HepG2 (cell line): ENCODE data around the gene MSANTD4. TPM values are rescaled to one million over a fixed set of nuclear protein-coding genes. Genes with fewer than 3 reads are reported as not detected.
A peak's percentile ranks its signal among the peaks of the same experiment; 100 is the strongest.

Source experiments
- ATAC-seq: fragments of 200-7000 bp; cut with Tn5 transposase; 3 replicates; pipeline ENCODE4 v1.9.1; 2020; ENCODE audit warnings: mild to moderate bottlenecking, moderate library complexity
- BruUV-seq: library from RNA; stranded (reverse); fragments of 400-500 nt; replicated peaks from 2 replicates; lab custom pipeline; 2021; lab: Mats Ljungman, UMichigan
- CTCF ChIA-PET: fragments of 300-600 bp; formaldehyde crosslinking; extraction: SDS; loops from one replicate; lab custom pipeline; 2021; ENCODE audit warnings: low total read pairs, inconsistent platforms, low intra/inter-chr PET ratio; lab: Yijun Ruan, JAX
- POLR2A ChIA-PET: fragments of 350-600 bp; sonication (Branson Sonifier 250); formaldehyde crosslinking; loops from one replicate; lab custom pipeline; 2020; ENCODE audit warnings: antibody characterized with exemption, inconsistent platforms; lab: Yijun Ruan, JAX
- DNase-seq: peaks from one replicate; pipeline ENCODE4 v3.0.0-alpha.2; 2015; ENCODE audit warnings: low spot score
- FAIRE-seq: peaks from 3 replicates; lab custom pipeline; 2011; peaks lifted over from hg19 to GRCh38; lab: Jason Lieb, UNC
- H2AFZ ChIP-seq: one replicate; pipeline ENCODE4 v1.6.1; 2011; ENCODE audit warnings: low read length, inconsistent platforms
- H3K27ac ChIP-seq: fragments of 300-600 bp; 3 replicates; pipeline ENCODE4 v1.8.0; 2011; ENCODE audit warnings: mixed run types, mild to moderate bottlenecking, mixed read lengths, low read length, inconsistent platforms; ENCODE audit not compliant: insufficient read depth; ENCODE audit errors: extremely low read length
- H3K27me3 ChIP-seq, 2 experiments: fragments of 200-600 bp in 1 of 2; 2 replicates in 1 of 2; 3 replicates in 1 of 2; pipeline versions ENCODE4 v1.6.0 to v1.8.0; 2011; ENCODE audit warnings: low read length in 2 of 2, mild to moderate bottlenecking in 2 of 2, moderate library complexity in 2 of 2, inconsistent platforms in 1 of 2; ENCODE audit not compliant: insufficient read depth in 2 of 2, control insufficient read depth in 1 of 2
- H3K36me3 ChIP-seq, 2 experiments: fragments of 200-600 bp in 1 of 2; replicated peaks in 1 of 2; 2 replicates in 1 of 2; 3 replicates in 1 of 2; pipeline versions ENCODE4 v1.5.1 to v1.8.0; 2011; ENCODE audit warnings: low read length in 2 of 2, inconsistent platforms in 1 of 2; ENCODE audit not compliant: insufficient read depth in 2 of 2, control insufficient read depth in 1 of 2
- H3K4me1 ChIP-seq: 2 replicates; pipeline ENCODE4 v1.5.1; 2012; ENCODE audit warnings: low read length, inconsistent platforms; ENCODE audit not compliant: insufficient read depth
- H3K4me2 ChIP-seq: 2 replicates; pipeline ENCODE4 v1.6.0; 2011; ENCODE audit warnings: low read depth, low read length, inconsistent platforms
- H3K4me3 ChIP-seq, 3 experiments: fragments of 200-600 bp in 1 of 3; sonication (generic), shearing (Covaris generic) in 1 of 3; replicated peaks in 1 of 3; 2 replicates each; pipeline ENCODE4 v1.5.1; 2011 to 2016; ENCODE audit warnings: low read length in 3 of 3, inconsistent platforms in 2 of 3, low read depth in 2 of 3, mild to moderate bottlenecking in 2 of 3, control low read depth in 1 of 3, mixed read lengths in 1 of 3; ENCODE audit not compliant: insufficient read depth in 1 of 3
- H3K79me2 ChIP-seq: one replicate; pipeline ENCODE4 v1.6.1; 2011; ENCODE audit warnings: low read length, inconsistent platforms; ENCODE audit not compliant: insufficient read depth
- H3K9ac ChIP-seq: 2 replicates; pipeline ENCODE4 v1.6.0; 2011; ENCODE audit warnings: mild to moderate bottlenecking, low read depth, low read length, inconsistent platforms; ENCODE audit not compliant: insufficient read depth
- H3K9me3 ChIP-seq: 2 replicates; pipeline ENCODE4 v1.5.1; 2012; ENCODE audit warnings: mild to moderate bottlenecking, low read length
- H4K20me1 ChIP-seq: 2 replicates; pipeline ENCODE4 v1.6.0; 2011; ENCODE audit warnings: inconsistent platforms, mild to moderate bottlenecking, low read length, moderate library complexity; ENCODE audit not compliant: insufficient read depth
- ARNT ChIP-seq: fragments of 450-650 bp; IDR thresholded peaks from 2 replicates; pipeline ENCODE4 v1.6.1; 2017
- ARNTL ChIP-seq: sonication (generic); formaldehyde crosslinking; IDR thresholded peaks from 2 replicates; pipeline ENCODE4 v1.4.0; 2020; ENCODE audit warnings: mild to moderate bottlenecking, missing genetic modification reagents
- CEBPB ChIP-seq: IDR thresholded peaks from 2 replicates; pipeline ENCODE4 v1.6.1; 2011; ENCODE audit warnings: low read depth, low read length, improper control_type of control experiment, borderline replicate concordance
- CREB1 ChIP-seq, 2 experiments: fragments of 450-650 bp in 1 of 2; IDR thresholded peaks; 2 replicates each; pipeline ENCODE4 v1.6.1; 2016 to 2017; ENCODE audit warnings: control low read depth in 1 of 2, mild to moderate bottlenecking in 1 of 2, missing compliant biosample characterization in 1 of 2, missing genetic modification characterization in 1 of 2
- DRAP1 ChIP-seq: IDR thresholded peaks from 2 replicates; pipeline ENCODE4 v1.6.1; 2016; ENCODE audit warnings: missing genetic modification reagents, missing compliant biosample characterization
- HDAC2 ChIP-seq: sonication (generic); formaldehyde crosslinking; IDR thresholded peaks from 2 replicates; pipeline ENCODE4 v1.4.0; 2020; ENCODE audit warnings: missing genetic modification reagents
- MATR3 ChIP-seq: sonication (generic); formaldehyde crosslinking; IDR thresholded peaks from 2 replicates; pipeline ENCODE4 v1.4.0; 2020; ENCODE audit warnings: missing genetic modification reagents
- THYN1 ChIP-seq: sonication (generic); formaldehyde crosslinking; IDR thresholded peaks from 2 replicates; pipeline ENCODE4 v1.8.1; 2023; ENCODE audit warnings: low read depth, mild to moderate bottlenecking, moderate library complexity, missing genetic modification reagents, borderline replicate concordance
- ZNF12 ChIP-seq: sonication (generic); formaldehyde crosslinking; IDR thresholded peaks from 2 replicates; pipeline ENCODE4 v1.5.0; 2020; ENCODE audit warnings: missing genetic modification reagents
- ZNF296 ChIP-seq: sonication (generic); formaldehyde crosslinking; conservative IDR thresholded peaks from 2 replicates; pipeline ENCODE4 v1.5.0; 2020; ENCODE audit warnings: mild to moderate bottlenecking, missing genetic modification reagents
- ZNF317 ChIP-seq: sonication (generic); formaldehyde crosslinking; IDR thresholded peaks from 2 replicates; pipeline ENCODE4 v1.5.0; 2020; ENCODE audit warnings: mild to moderate bottlenecking, missing genetic modification reagents
- ZNF770 ChIP-seq: sonication (generic); formaldehyde crosslinking; IDR thresholded peaks from 2 replicates; pipeline ENCODE4 v1.5.0; 2020; ENCODE audit warnings: mild to moderate bottlenecking, missing genetic modification reagents
- WGBS: methylation state at CpG from one replicate; pipeline ENCODE4 v1.1.6; 2017; ENCODE audit warnings: low lambda C conversion rate; 5-methylcytosine and 5-hydroxymethylcytosine counted together
- in situ Hi-C: cut with HindIII; loops from 2 replicates; pipeline ENCODE4 v1.10.0; 2017; ENCODE audit warnings: low pct_unique_long_range_greater_than_20kb; ENCODE audit not compliant: extremely low pct_ligation_motif_present
- intact Hi-C: fragments of 100-400 bp; cut with micrococcal nuclease; formaldehyde crosslinking; loops from one replicate; pipeline ENCODE4 v1.10.0; 2022; ENCODE audit not compliant: unreplicated experiment
- polyA plus RNA-seq, 8 experiments: library from polyadenylated mRNA; depleted of rRNA in 3 of 8; stranded (reverse) in 7 of 8; unstranded in 1 of 8; fragments of >200 nt; fragmentation: Illumina TruSeq in 4 of 8; extraction: Trizol in 4 of 8; gene quantifications; 2 replicates each; pipeline versions ENCODE4 v1.2.1 to v1.2.3, GENCODE V29; 2011 to 2016; ENCODE audit warnings: low read depth in 4 of 8, missing spikeins in 1 of 8, mixed read lengths in 1 of 8; ENCODE audit not compliant: insufficient read depth in 1 of 8
- total RNA-seq, 5 experiments: library from RNA; depleted of rRNA; stranded (reverse); fragments of >200 nt; fragmentation: Illumina TruSeq; extraction: Trizol; gene quantifications; 2 replicates each; pipeline ENCODE4 v1.2.3, GENCODE V29; 2016; ENCODE audit warnings: low read depth in 1 of 5

Gene MSANTD4
- total and polyA plus RNA-seq, 2 of the 13 experiments (the other 11 are each of a cell fraction or from before 2014, with no cell fraction given), result 4.4 to 15.7 TPM

- in situ Hi-C loops (no loop called here), intact Hi-C loops (no loop called here)
- no peak overlapping the region for H3K27ac ChIP-seq
- 66% methylated on average over 4 of the region's 4 CpGs for WGBS
- H2AFZ ChIP-seq, result no peak overlapping the region
- ChIA-PET CTCF (no interaction called here), POLR2A (no interaction called here)
- H3K9ac ChIP-seq, result no peak overlapping the region
- DNase-seq (no peak), ATAC-seq (no peak)
- no peaks in the 10 kb centered on the region for H3K27me3 ChIP-seq
- BruUV-seq, result no TSS peak
- H3K79me2 ChIP-seq, result no peaks in the 10 kb centered on the region
- H3K4me2 ChIP-seq, result no peak overlapping the region
- no peaks in the 10 kb centered on the region for H3K9me3 ChIP-seq
- no peaks in the 10 kb centered on the region for H4K20me1 ChIP-seq
- peaks cover 1 to 5% of the 10 kb centered on the region in 2 experiments; a peak in 1 of 5 replicates for H3K36me3 ChIP-seq
- H3K4me3 ChIP-seq, result no peak overlapping the region
- no peak for TF ChIP-seq ARNTL
- TF ChIP-seq CREB1 (IDR thresholded peaks at IDR 0.05), result 0 out of 2 replicates have a peak, but pooled peaks have one; percentile 21
- TF ChIP-seq CREB1 (CRISPR knock-in tag; IDR thresholded peaks at IDR 0.05), result no peak
- no peak for TF ChIP-seq ZNF317 (CRISPR knock-in tag)
- TF ChIP-seq ZNF296, result no peak
- TF ChIP-seq, all 625 proteins: peak for 1
- FAIRE-seq, result no peak
- no peaks in the 10 kb centered on the region for H3K4me1 ChIP-seq
Measured at GRCh38 chr11:105991888-105992287, 30.2 kb downstream of the MSANTD4 start.

- intact Hi-C loops (no loop called here), in situ Hi-C loops (no loop called here)
- Histone ChIP-seq H3K4me1 (no peaks in the 10 kb centered on the region), H3K9me3 (no peaks in the 10 kb centered on the region), H3K4me2 (no peak overlapping the region), H3K27ac (no peak overlapping the region), H2AFZ (no peak overlapping the region), H4K20me1 (no peaks in the 10 kb centered on the region), H3K27me3 (no peaks in the 10 kb centered on the region), H3K36me3 (no peaks in the 10 kb centered on the region), H3K4me3 (no peak overlapping the region), H3K9ac (no peak overlapping the region), H3K79me2 (no peaks in the 10 kb centered on the region)
- CTCF ChIA-PET, result no interaction called here
- BruUV-seq, result no TSS peak
- no peak for DNase-seq
- no peak for TF ChIP-seq DRAP1 (CRISPR knock-in tag)
- no peak for TF ChIP-seq ARNT
- no peak for TF ChIP-seq MATR3 (CRISPR knock-in tag)
- no peak for TF ChIP-seq HDAC2
- TF ChIP-seq ZNF12 (CRISPR knock-in tag), result no peak
- TF ChIP-seq ZNF770 (CRISPR knock-in tag), result no peak
- TF ChIP-seq CEBPB, result 0 out of 2 replicates have a peak, but pooled peaks have one; percentile 21
- no peak for TF ChIP-seq THYN1 (CRISPR knock-in tag)
- no peak for FAIRE-seq
- no peak for ATAC-seq
- 54% methylated on average over 2 of the region's 2 CpGs for WGBS
- POLR2A ChIA-PET, result no interaction called here
Measured at GRCh38 chr11:105989124-105989523, 32.9 kb downstream of the MSANTD4 start.
